ENCODE measurements around the gene RASGRP1. TPM values are rescaled to one million over a fixed set of nuclear protein-coding genes. Genes with fewer than 3 reads are reported as not detected.

The RASGRP1 gene
- total RNA-seq, 3 donors from 2014 or later (not counting 1 experiment from before 2014, with no cell fraction given): 65.9 to 122 (median 96.5) TPM

DNA sequence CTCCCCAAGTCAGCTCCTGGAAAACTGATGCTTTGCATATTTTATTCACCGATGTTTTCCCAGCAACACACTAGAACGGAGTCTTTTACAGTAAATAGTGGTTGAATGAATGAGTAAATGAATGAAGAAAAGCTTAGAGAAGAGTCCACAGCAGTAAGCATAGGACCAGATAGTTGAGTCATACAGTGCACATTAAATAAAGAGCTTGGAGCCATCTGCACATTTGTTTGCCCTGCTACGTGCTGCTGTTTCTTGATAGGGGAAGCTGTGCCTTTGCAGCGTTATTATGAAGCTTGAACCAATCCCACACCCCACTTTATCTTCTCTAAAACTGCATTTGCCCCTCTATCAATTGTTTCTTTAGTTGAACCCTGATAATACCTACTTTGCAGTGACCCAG, 109.5 kb downstream of the RASGRP1 start:
- TF ChIP-seq, protein P1, sequence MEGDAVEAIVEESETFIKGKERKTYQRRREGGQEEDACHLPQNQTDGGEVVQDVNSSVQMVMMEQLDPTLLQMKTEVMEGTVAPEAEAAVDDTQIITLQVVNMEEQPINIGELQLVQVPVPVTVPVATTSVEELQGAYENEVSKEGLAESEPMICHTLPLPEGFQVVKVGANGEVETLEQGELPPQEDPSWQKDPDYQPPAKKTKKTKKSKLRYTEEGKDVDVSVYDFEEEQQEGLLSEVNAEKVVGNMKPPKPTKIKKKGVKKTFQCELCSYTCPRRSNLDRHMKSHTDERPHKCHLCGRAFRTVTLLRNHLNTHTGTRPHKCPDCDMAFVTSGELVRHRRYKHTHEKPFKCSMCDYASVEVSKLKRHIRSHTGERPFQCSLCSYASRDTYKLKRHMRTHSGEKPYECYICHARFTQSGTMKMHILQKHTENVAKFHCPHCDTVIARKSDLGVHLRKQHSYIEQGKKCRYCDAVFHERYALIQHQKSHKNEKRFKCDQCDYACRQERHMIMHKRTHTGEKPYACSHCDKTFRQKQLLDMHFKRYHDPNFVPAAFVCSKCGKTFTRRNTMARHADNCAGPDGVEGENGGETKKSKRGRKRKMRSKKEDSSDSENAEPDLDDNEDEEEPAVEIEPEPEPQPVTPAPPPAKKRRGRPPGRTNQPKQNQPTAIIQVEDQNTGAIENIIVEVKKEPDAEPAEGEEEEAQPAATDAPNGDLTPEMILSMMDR (IDR thresholded peaks at IDR 0.05): no peak
- Histone ChIP-seq H3K9me3 (ENCODE audit: control insufficient read depth, insufficient read depth, low read length) (no peaks in the 10 kb centered on the region), H3K36me3 (ENCODE audit: control insufficient read depth, insufficient read depth, low read length) (no peaks in the 10 kb centered on the region), H3K4me1 (ENCODE audit: control insufficient read depth, insufficient read depth, low read length) (peaks cover 11% of the 10 kb centered on the region), H3K4me3 (ENCODE audit: low read length) (peak overlapping the region; percentile 88), H3K27me3 (ENCODE audit: control insufficient read depth, insufficient read depth, low read length) (no peaks in the 10 kb centered on the region), H3K27ac (ENCODE audit: low read length) (no peak overlapping the region)
- Mint-ChIP-seq H3K27ac (peak overlapping the region; percentile 93 to 94), H3K27me3 (ENCODE audit: low read depth in 2 of 2) (peaks cover 6 to 15% of the 10 kb centered on the region in 2 donors), H3K4me1 (peaks cover 34 to 41% of the 10 kb centered on the region in 2 donors), H3K4me3 (peak overlapping the region; percentile 96), H3K36me3 (no peaks in the 10 kb centered on the region), H3K9me3 (no peaks in the 10 kb centered on the region)
- ATAC-seq (no peak), DNase-seq (no peak)
- 31% methylated on average over 3 of the region's 4 CpGs for WGBS (ENCODE audit: insufficient coverage)
- intact Hi-C loops (cut with micrococcal nuclease): no loop called here

DNA sequence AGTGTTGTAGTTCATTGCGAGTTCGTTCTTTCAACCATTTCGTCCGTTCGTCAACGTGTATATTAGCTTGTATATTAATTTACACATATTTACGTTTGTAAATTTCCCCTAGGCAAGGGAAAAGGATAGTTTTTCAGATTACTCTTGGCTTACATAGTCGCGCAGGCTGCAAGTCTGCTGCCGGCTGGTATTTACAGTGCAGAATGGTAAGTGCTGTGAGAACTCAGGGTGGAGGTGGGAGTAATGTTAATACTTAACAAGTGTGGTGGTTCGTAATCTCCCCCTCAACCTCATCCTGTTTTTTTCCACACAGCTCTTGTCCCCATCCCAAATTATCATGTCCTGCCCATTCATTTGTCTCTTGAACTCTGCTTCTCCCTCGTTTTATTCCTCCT, 109.9 kb downstream of the RASGRP1 start:
- Mint-ChIP-seq H3K27me3 (ENCODE audit: low read depth in 2 of 2) (peaks cover 9 to 15% of the 10 kb centered on the region in 2 donors), H3K27ac (peak overlapping the region; percentile 93 to 94), H3K4me3 (peak overlapping the region; percentile 96), H3K9me3 (no peaks in the 10 kb centered on the region), H3K36me3 (no peaks in the 10 kb centered on the region), H3K4me1 (peaks cover 30 to 37% of the 10 kb centered on the region in 2 donors)
- Histone ChIP-seq H3K4me1 (ENCODE audit: control insufficient read depth, insufficient read depth, low read length) (peaks cover 11% of the 10 kb centered on the region), H3K36me3 (ENCODE audit: control insufficient read depth, insufficient read depth, low read length) (no peaks in the 10 kb centered on the region), H3K27me3 (ENCODE audit: control insufficient read depth, insufficient read depth, low read length) (no peaks in the 10 kb centered on the region), H3K9me3 (ENCODE audit: control insufficient read depth, insufficient read depth, low read length) (no peaks in the 10 kb centered on the region), H3K4me3 (ENCODE audit: low read length) (peak overlapping the region; percentile 88), H3K27ac (ENCODE audit: low read length) (peak overlapping the region; percentile 91)
- peak; percentile 1 to 11 (median 4) for ATAC-seq
- TF ChIP-seq, protein P1 (IDR thresholded peaks at IDR 0.05): no peak
- DNase-seq: no peak
- 2% methylated on average over 5 of the region's 12 CpGs for WGBS (ENCODE audit: insufficient coverage)
- intact Hi-C loops (cut with micrococcal nuclease): no loop called here

GRCh38 chr15:38453971-38454695, 110.5 kb downstream of the RASGRP1 start, which contains the start of gene FAM98B:
Gene FAM98B, plus strand, starts transcription at chr15:38454127. Its CDS starts 35 bp downstream, at chr15:38454162.
- Mint-ChIP-seq H3K36me3 (no peaks in the 10 kb centered on the region), H3K9me3 (no peaks in the 10 kb centered on the region), H3K27me3 (ENCODE audit: low read depth in 2 of 2) (peaks cover 9 to 15% of the 10 kb centered on the region in 2 donors), H3K27ac (peak within 1 kb of the TSS; percentile 93 to 94), H3K4me3 (peak within 1 kb of the TSS; percentile 96), H3K4me1 (peaks cover 24 to 32% of the 10 kb centered on the region in 2 donors)
- intact Hi-C loops (cut with micrococcal nuclease): no loop called here
- Histone ChIP-seq H3K9me3 (ENCODE audit: control insufficient read depth, insufficient read depth, low read length) (no peaks in the 10 kb centered on the region), H3K4me1 (ENCODE audit: control insufficient read depth, insufficient read depth, low read length) (peaks cover 11% of the 10 kb centered on the region), H3K36me3 (ENCODE audit: control insufficient read depth, insufficient read depth, low read length) (no peaks in the 10 kb centered on the region), H3K4me3 (ENCODE audit: low read length) (peak within 1 kb of the TSS; percentile 88), H3K27ac (ENCODE audit: low read length) (peak within 1 kb of the TSS; percentile 91), H3K27me3 (ENCODE audit: control insufficient read depth, insufficient read depth, low read length) (no peaks in the 10 kb centered on the region)
- TF ChIP-seq, protein P1 (IDR thresholded peaks at IDR 0.05): no peak
- ATAC-seq (peak; percentile 87 to 92 (median 87)), DNase-seq (peak; percentile 90 to 92)
- WGBS (ENCODE audit: insufficient coverage): under 1% methylated on average over 49 of the region's 49 CpGs
